Activated B cell treated with CpG ODN at 0.5 μM for 24 hours (primary cell): ENCODE data around the gene M1AP. TPM values are rescaled to one million over a fixed set of nuclear protein-coding genes. Genes with fewer than 3 reads are reported as not detected.

Experiments
- ATAC-seq: fragments of 200-7000 bp; cut with Tn5 transposase; one replicate; pipeline ENCODE4 v1.10.0; 2021; ENCODE audit warnings: low read depth, mild to moderate bottlenecking, moderate library complexity
- CTCF ChIA-PET: fragments of 350-600 bp; sonication (Branson Sonifier 250); formaldehyde crosslinking; loops from one replicate; lab custom pipeline; 2021; ENCODE audit warnings: antibody characterized with exemption; lab: Charles Lee
- POLR2A ChIA-PET: fragments of 350-600 bp; sonication (Branson Sonifier 250); formaldehyde crosslinking; loops from one replicate; lab custom pipeline; 2021; ENCODE audit warnings: antibody characterized with exemption; lab: Charles Lee
- DNase-seq: peaks from one replicate; pipeline ENCODE4 v3.0.0; 2022
- H3K27ac Mint-ChIP-seq: one replicate; pipeline ENCODE4 v1.8.0; 2020; ENCODE audit warnings: mixed read lengths
- H3K27me3 Mint-ChIP-seq: one replicate; pipeline ENCODE4 v1.8.0; 2021; ENCODE audit warnings: mixed read lengths
- H3K36me3 Mint-ChIP-seq: one replicate; pipeline ENCODE4 v1.8.0; 2021; ENCODE audit warnings: low read depth, mixed read lengths
- H3K4me1 Mint-ChIP-seq: one replicate; pipeline ENCODE4 v1.8.0; 2021; ENCODE audit warnings: mixed read lengths
- H3K4me3 Mint-ChIP-seq: one replicate; pipeline ENCODE4 v1.8.0; 2020; ENCODE audit warnings: mild to moderate bottlenecking, mixed read lengths
- H3K9me3 Mint-ChIP-seq: one replicate; pipeline ENCODE4 v1.8.0; 2020; ENCODE audit warnings: mixed read lengths
- intact Hi-C: fragments of 100-400 bp; cut with micrococcal nuclease; formaldehyde crosslinking; loops from one replicate; pipeline ENCODE4 v1.15.1; 2024
- total RNA-seq: library from RNA; stranded (reverse); gene quantifications from 2 replicates; pipeline ENCODE4 v1.2.3, GENCODE V29; 2022
- TF ChIP-seq, protein P1 (sequence below): fragments of 200-600 bp; IDR thresholded peaks from one replicate; pipeline ENCODE4 v1.8.0; 2022; ENCODE audit warnings: antibody characterized with exemption, mild to moderate bottlenecking

M1AP gene
- total RNA-seq, 1 donor from 2014 or later = not detected

DNA sequence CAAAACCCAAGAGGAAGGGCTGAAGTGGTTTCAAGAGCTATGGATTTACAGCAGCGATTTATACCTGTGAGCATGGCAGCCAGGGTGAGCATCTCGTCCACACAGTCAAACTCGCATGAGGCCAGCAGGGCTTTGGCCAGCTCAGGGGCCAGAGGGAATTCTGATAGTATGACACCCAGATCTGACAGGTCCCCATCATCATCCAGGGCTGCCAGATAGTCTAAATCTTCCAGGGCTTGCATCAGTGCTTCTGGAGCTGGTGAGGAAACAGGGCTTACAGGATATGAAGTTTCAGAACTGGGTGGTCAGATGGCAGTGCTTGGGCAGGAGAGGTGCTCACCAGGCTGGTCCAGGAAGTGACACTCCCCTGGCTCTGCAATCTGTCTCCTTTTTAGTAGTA, 125.6 kb downstream of the M1AP start:
- peaks cover 25% of the 10 kb centered on the region for H3K27me3 Mint-ChIP-seq
- no peak overlapping the region for H3K4me3 Mint-ChIP-seq
- no peak for DNase-seq

DNA sequence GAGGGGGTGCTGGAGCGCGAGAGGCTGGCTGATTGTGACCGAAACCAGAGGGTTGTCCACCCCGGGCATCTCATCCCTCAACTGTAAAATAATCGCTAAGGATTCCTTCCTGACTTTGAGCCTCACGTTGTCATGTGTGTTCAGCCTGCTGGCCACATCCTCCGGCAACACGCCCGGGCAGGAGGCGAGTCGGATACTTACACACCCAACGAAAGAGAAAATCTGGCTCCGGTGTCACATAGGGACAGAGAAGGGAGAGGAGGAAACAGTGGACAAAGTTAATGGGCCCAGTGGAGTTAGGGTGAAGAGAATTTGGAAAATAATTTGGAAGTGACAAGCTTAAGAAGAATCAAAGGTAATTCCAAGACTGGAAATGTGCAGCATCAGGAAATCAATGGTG, 131.5 kb downstream of the M1AP start:
- Mint-ChIP-seq H3K36me3 (no peaks in the 10 kb centered on the region), H3K4me3 (peak overlapping the region; percentile 78), H3K27ac (no peak overlapping the region), H3K4me1 (peaks cover 28% of the 10 kb centered on the region), H3K27me3 (peaks cover 54% of the 10 kb centered on the region), H3K9me3 (no peaks in the 10 kb centered on the region)
- POLR2A ChIA-PET = interaction anchor here (0.6 to 3.9 kb wide), 8 partner anchors 9 to 68 kb away, joined by 3 to 18 read pairs (median 4); partner anchors contain the start of genes AUP1, DQX1, HTRA2 and LBX2
- TF ChIP-seq, protein P1, sequence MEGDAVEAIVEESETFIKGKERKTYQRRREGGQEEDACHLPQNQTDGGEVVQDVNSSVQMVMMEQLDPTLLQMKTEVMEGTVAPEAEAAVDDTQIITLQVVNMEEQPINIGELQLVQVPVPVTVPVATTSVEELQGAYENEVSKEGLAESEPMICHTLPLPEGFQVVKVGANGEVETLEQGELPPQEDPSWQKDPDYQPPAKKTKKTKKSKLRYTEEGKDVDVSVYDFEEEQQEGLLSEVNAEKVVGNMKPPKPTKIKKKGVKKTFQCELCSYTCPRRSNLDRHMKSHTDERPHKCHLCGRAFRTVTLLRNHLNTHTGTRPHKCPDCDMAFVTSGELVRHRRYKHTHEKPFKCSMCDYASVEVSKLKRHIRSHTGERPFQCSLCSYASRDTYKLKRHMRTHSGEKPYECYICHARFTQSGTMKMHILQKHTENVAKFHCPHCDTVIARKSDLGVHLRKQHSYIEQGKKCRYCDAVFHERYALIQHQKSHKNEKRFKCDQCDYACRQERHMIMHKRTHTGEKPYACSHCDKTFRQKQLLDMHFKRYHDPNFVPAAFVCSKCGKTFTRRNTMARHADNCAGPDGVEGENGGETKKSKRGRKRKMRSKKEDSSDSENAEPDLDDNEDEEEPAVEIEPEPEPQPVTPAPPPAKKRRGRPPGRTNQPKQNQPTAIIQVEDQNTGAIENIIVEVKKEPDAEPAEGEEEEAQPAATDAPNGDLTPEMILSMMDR = no peak
- no peak for DNase-seq
- no peak for ATAC-seq
- intact Hi-C loops = loop anchor here (1.0 to 10.0 kb wide), 3 partner anchors 9 to 342 kb away; partner anchors contain the start of genes AUP1, HTRA2, MOB1A and PCGF1
- CTCF ChIA-PET = interaction anchor here (1.1 kb wide), 1 partner anchor 9 kb away, joined by 3 read pairs; the partner anchor contains the start of gene PCGF1

More for the DNA sequence above, 125.6 kb downstream of the M1AP start:
- Mint-ChIP-seq H3K27ac (no peak overlapping the region), H3K9me3 (no peaks in the 10 kb centered on the region), H3K4me1 (peaks cover 18% of the 10 kb centered on the region), H3K36me3 (peaks cover 21% of the 10 kb centered on the region)
- ChIA-PET POLR2A (interaction anchor here (1.4 to 1.5 kb wide), 2 partner anchors 9 to 15 kb away, joined by 3 to 6 read pairs; partner anchors contain the start of gene PCGF1), CTCF (no interaction called here)
- no peak for ATAC-seq
- intact Hi-C loops = no loop called here
- TF ChIP-seq, protein P1 = no peak

DNA sequence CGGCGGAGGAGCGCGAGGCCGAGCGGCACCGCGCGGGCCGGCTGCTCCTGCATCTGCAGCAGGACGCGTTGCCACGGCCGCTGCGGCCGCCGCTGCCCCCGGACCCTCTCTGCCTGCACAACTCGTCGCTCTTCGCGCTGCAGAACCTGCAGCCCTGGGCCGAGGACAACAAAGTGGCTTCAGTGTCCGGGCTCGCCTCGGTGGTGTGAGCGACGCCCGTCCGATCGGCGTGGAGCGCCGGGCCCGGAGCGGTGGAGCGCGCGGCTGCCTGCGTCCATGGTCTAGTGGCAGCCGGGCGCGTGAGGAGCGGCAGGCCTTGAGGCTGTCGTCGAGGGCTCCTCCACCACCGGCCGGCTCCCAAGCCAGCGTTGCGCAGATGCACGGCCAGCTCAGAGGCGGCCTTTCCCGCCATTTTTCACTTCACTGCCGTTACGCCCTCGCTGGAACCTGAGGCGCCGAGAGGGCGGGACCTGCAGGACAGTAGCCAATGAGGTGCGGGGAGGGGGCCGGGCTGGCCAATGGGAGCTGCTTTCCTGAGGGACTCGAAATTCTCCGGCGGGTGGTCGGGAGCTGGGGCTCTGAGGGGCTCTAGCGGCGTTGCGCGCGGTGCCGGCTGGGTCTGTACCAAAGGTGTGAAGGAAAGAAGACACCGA, 132.0 kb downstream of the M1AP start:
- POLR2A ChIA-PET = interaction anchor here (0.6 to 3.9 kb wide), 9 partner anchors 9 to 68 kb away, joined by 3 to 18 read pairs (median 3); partner anchors contain the start of genes AUP1, DQX1, HTRA2 and LBX2
- TF ChIP-seq, protein P1 = no peak
- H3K27ac Mint-ChIP-seq = no peak overlapping the region
- H3K4me1 Mint-ChIP-seq = peaks cover 28% of the 10 kb centered on the region
- no peaks in the 10 kb centered on the region for H3K9me3 Mint-ChIP-seq
- DNase-seq (peak; percentile 66), ATAC-seq (peak; percentile 87)
- H3K36me3 Mint-ChIP-seq = no peaks in the 10 kb centered on the region
- intact Hi-C loops = loop anchor here (1.0 to 10.0 kb wide), 4 partner anchors 9 to 341 kb away; partner anchors contain the start of genes AUP1, HTRA2, LBX2 and MOB1A
- CTCF ChIA-PET = interaction anchor here (1.1 kb wide), 1 partner anchor 9 kb away, joined by 3 read pairs; the partner anchor contains the start of gene PCGF1
- H3K27me3 Mint-ChIP-seq = peaks cover 57% of the 10 kb centered on the region
- peak overlapping the region; percentile 78 for H3K4me3 Mint-ChIP-seq

DNA sequence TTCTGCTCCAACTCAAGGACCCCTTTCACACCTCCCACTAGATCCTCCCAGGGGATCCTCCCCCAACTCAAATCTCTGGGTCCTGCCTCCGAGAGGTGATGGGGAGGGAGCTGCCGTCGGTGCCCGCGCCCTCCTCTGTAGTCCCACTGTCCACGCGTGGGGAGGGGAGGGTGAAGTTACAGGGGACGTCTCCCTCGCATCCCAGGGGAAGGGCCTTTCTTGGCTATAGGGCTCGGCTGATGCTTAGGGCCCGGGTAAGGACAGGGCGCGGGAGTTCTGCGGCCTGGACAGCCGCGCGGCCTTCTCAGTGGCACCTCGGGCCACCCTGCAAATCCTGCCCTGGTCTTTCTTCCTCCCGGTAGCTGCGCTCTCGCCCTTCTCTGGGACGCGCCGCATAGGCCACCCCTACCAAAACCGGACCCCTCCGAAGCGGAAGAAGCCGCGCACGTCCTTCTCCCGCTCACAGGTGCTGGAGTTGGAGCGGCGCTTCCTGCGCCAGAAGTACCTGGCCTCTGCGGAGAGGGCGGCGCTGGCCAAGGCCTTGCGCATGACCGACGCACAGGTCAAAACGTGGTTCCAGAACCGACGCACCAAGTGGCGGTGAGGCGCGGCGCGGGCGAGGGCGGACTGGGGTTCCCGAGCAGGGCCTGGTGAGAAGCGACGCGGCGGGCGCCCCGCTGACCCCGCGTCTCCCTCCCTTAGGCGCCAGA, 132.7 kb downstream of the M1AP start:
- DNase-seq = peak; percentile 26
- TF ChIP-seq, protein P1 = no peak
- Mint-ChIP-seq H3K27me3 (peaks cover 59% of the 10 kb centered on the region), H3K27ac (no peak overlapping the region), H3K9me3 (no peaks in the 10 kb centered on the region), H3K4me3 (peak overlapping the region; percentile 66), H3K4me1 (peaks cover 28% of the 10 kb centered on the region), H3K36me3 (no peaks in the 10 kb centered on the region)
- intact Hi-C loops = loop anchor here (2.0 to 10.0 kb wide), 2 partner anchors 17 to 341 kb away; partner anchors contain the start of genes LBX2 and MOB1A
- no peak for ATAC-seq
- POLR2A ChIA-PET = interaction anchor here (0.9 to 3.9 kb wide), 5 partner anchors 8 to 58 kb away, joined by 3 to 18 read pairs (median 8); partner anchors contain the start of genes AUP1, HTRA2, PCGF1 and WBP1
- CTCF ChIA-PET = interaction anchor here (1.1 kb wide), 1 partner anchor 8 kb away, joined by 3 read pairs; the partner anchor contains the start of gene PCGF1
